ENCODE data around the gene PANK2.

- TF ChIP-seq CTCF (IDR thresholded peaks at IDR 0.05; ENCODE audit: borderline replicate concordance, extremely low read depth, low read length, poor library complexity, severe bottlenecking) (no peak), EZH2 (IDR thresholded peaks at IDR 0.05; ENCODE audit: borderline replicate concordance, low read depth, low read length, severe bottlenecking) (no peak)
Observed at GRCh38 chr20:3890999-3891929, 2.1 kb downstream of the PANK2 start.
